ACHN (cell line): ENCODE data around the gene GUCD1.

Experiments
- DNase-seq: peaks from one replicate; pipeline ENCODE4 v3.0.0-alpha.2; 2015
- in situ Hi-C: cut with HindIII; loops from 2 replicates; pipeline ENCODE4 v1.10.0; 2017; ENCODE audit warnings: low sequenced_read_pairs, low pct_ligation_motif_present, low pct_unique_long_range_greater_than_20kb

GUCD1 gene

GRCh38 chr22:24592058-24592850, 37.3 kb upstream of the GUCD1 start:
- DNase-seq: no peak
- in situ Hi-C loops: no loop called here

- in situ Hi-C loops: no loop called here
- no peak for DNase-seq
These were observed 36.4 kb upstream of the GUCD1 start for GRCh38 chr22:24591286-24591830.

GRCh38 chr22:24590596-24591173, 35.7 kb upstream of the GUCD1 start:
- DNase-seq: no peak
- in situ Hi-C loops: no loop called here

- in situ Hi-C loops: no loop called here
- no peak for DNase-seq
These were observed 34.6 kb upstream of the GUCD1 start for GRCh38 chr22:24589518-24590030.

- DNase-seq: no peak
- in situ Hi-C loops: no loop called here
These were observed 34.0 kb upstream of the GUCD1 start for GRCh38 chr22:24588757-24589481.

GRCh38 chr22:24588381-24588756, 33.4 kb upstream of the GUCD1 start:
- in situ Hi-C loops: no loop called here
- DNase-seq: no peak

- DNase-seq: no peak
- in situ Hi-C loops: no loop called here
These were observed 33.0 kb upstream of the GUCD1 start for GRCh38 chr22:24587948-24588347.

GRCh38 chr22:24587251-24587650, 32.3 kb upstream of the GUCD1 start:
- DNase-seq: no peak
- in situ Hi-C loops: no loop called here

- in situ Hi-C loops: no loop called here
- DNase-seq: no peak
These were observed 31.1 kb upstream of the GUCD1 start for GRCh38 chr22:24585927-24586546.

GRCh38 chr22:24585461-24585860, 30.5 kb upstream of the GUCD1 start:
- in situ Hi-C loops: no loop called here
- no peak for DNase-seq

- in situ Hi-C loops: no loop called here
- no peak for DNase-seq
These were observed 30.0 kb upstream of the GUCD1 start for GRCh38 chr22:24584871-24585411.

GRCh38 chr22:24584166-24584790, 29.3 kb upstream of the GUCD1 start:
- no peak for DNase-seq
- in situ Hi-C loops: no loop called here

- no peak for DNase-seq
- in situ Hi-C loops: no loop called here
These were observed 28.6 kb upstream of the GUCD1 start for GRCh38 chr22:24583221-24584165.

- DNase-seq: no peak
- in situ Hi-C loops: no loop called here
These were observed 27.3 kb upstream of the GUCD1 start for GRCh38 chr22:24582056-24582814.

- in situ Hi-C loops: no loop called here
- no peak for DNase-seq
These were observed 25.3 kb upstream of the GUCD1 start for GRCh38 chr22:24580276-24580675.

GRCh38 chr22:24579258-24579601, 24.3 kb upstream of the GUCD1 start:
- no peak for DNase-seq
- in situ Hi-C loops: no loop called here
